GM12801 (cell line): Measurements from ENCODE around the gene WSCD1.

Experiments used
- CTCF ChIP-seq: IDR thresholded peaks from one replicate; pipeline ENCODE4 v1.5.1; 2011; ENCODE audit warnings: control low read depth; ENCODE audit not compliant: insufficient read length; ENCODE audit errors: extremely low read depth

Gene WSCD1

GRCh38 chr17:6086603-6087400 is 16.6 kb downstream of the WSCD1 start:
- TF ChIP-seq CTCF, result no peak

- no peak for TF ChIP-seq CTCF
Observed at GRCh38 chr17:6088141-6088540, 18.0 kb downstream of the WSCD1 start.

GRCh38 chr17:6090253-6090652 is 20.1 kb downstream of the WSCD1 start:
- TF ChIP-seq CTCF, result no peak

GRCh38 chr17:6092182-6092902 is 22.2 kb downstream of the WSCD1 start:
- TF ChIP-seq CTCF, result no peak

GRCh38 chr17:6092903-6093468 is 22.8 kb downstream of the WSCD1 start:
- TF ChIP-seq CTCF, result no peak

GRCh38 chr17:6094453-6094852 is 24.3 kb downstream of the WSCD1 start:
- TF ChIP-seq CTCF, result no peak

- no peak for TF ChIP-seq CTCF
Observed at GRCh38 chr17:6094926-6095325, 24.7 kb downstream of the WSCD1 start.
